Astrocyte (in vitro differentiated cells and primary cell): ENCODE results near the gene NFATC1. TPM values are rescaled to one million over a fixed set of nuclear protein-coding genes. Genes with fewer than 3 reads are reported as not detected.

Source experiments
- DNase-seq: peaks from one replicate; pipeline ENCODE4 v3.0.0-alpha.2; 2010; ENCODE audit warnings: low read depth
- FAIRE-seq: peaks from 2 replicates; lab custom pipeline; 2011; peaks lifted over from hg19 to GRCh38; lab: Jason Lieb, UNC
- H2AFZ ChIP-seq: 2 replicates; pipeline ENCODE4 v1.6.0; 2012; ENCODE audit warnings: low read depth, low read length, inconsistent platforms
- H3K27ac ChIP-seq: 2 replicates; pipeline ENCODE4 v1.5.1; 2011; ENCODE audit warnings: low read depth, low read length, inconsistent platforms
- H3K27me3 ChIP-seq: 2 replicates; pipeline ENCODE4 v1.6.0; 2011; ENCODE audit warnings: low read length, inconsistent platforms; ENCODE audit not compliant: insufficient read depth
- H3K36me3 ChIP-seq: 2 replicates; pipeline ENCODE4 v1.5.1; 2011; ENCODE audit warnings: low read length, inconsistent platforms; ENCODE audit not compliant: insufficient read depth
- H3K4me1 ChIP-seq: 2 replicates; pipeline ENCODE4 v1.5.1; 2011; ENCODE audit warnings: low read length, inconsistent platforms; ENCODE audit not compliant: insufficient read depth
- H3K4me2 ChIP-seq: 2 replicates; pipeline ENCODE4 v1.6.0; 2012; ENCODE audit warnings: low read length, inconsistent platforms
- H3K4me3 ChIP-seq: 2 replicates; pipeline ENCODE4 v1.5.1; 2011; ENCODE audit warnings: low read depth, mild to moderate bottlenecking, low read length, inconsistent platforms; ENCODE audit not compliant: insufficient read depth
- H3K79me2 ChIP-seq: 2 replicates; pipeline ENCODE4 v1.6.0; 2012; ENCODE audit warnings: mild to moderate bottlenecking, low read length, inconsistent platforms; ENCODE audit not compliant: insufficient read depth
- H3K9ac ChIP-seq: 2 replicates; pipeline ENCODE4 v1.6.0; 2012; ENCODE audit warnings: mild to moderate bottlenecking, low read length, inconsistent platforms
- H3K9me3 ChIP-seq: 2 replicates; pipeline ENCODE4 v1.5.1; 2012; ENCODE audit warnings: low read depth, mild to moderate bottlenecking, low read length, inconsistent platforms; ENCODE audit not compliant: insufficient read depth
- H4K20me1 ChIP-seq: 2 replicates; pipeline ENCODE4 v1.6.0; 2012; ENCODE audit warnings: low read length, inconsistent platforms; ENCODE audit not compliant: insufficient read depth
- H3K27ac Mint-ChIP-seq: one replicate; pipeline ENCODE4 v1.8.0; 2021; ENCODE audit warnings: mild to moderate bottlenecking, mixed read lengths; ENCODE audit not compliant: unreplicated experiment
- H3K27me3 Mint-ChIP-seq: one replicate; pipeline ENCODE4 v1.8.0; 2021; ENCODE audit warnings: low read depth, mixed read lengths; ENCODE audit not compliant: unreplicated experiment
- H3K36me3 Mint-ChIP-seq: one replicate; pipeline ENCODE4 v1.8.0; 2021; ENCODE audit warnings: low read depth, mixed read lengths; ENCODE audit not compliant: unreplicated experiment
- H3K4me1 Mint-ChIP-seq: one replicate; pipeline ENCODE4 v1.8.0; 2021; ENCODE audit warnings: low read depth, mixed read lengths; ENCODE audit not compliant: unreplicated experiment
- H3K4me3 Mint-ChIP-seq: one replicate; pipeline ENCODE4 v1.8.0; 2021; ENCODE audit warnings: mild to moderate bottlenecking, moderate library complexity, mixed read lengths; ENCODE audit not compliant: unreplicated experiment
- H3K9me3 Mint-ChIP-seq: one replicate; pipeline ENCODE4 v1.8.0; 2021; ENCODE audit warnings: mild to moderate bottlenecking, mixed read lengths; ENCODE audit not compliant: unreplicated experiment
- EZH2 ChIP-seq: IDR thresholded peaks from 2 replicates; pipeline ENCODE4 v1.6.1; 2012; ENCODE audit warnings: mild to moderate bottlenecking, low read length, inconsistent platforms; ENCODE audit not compliant: insufficient read depth
- total RNA-seq: library from RNA; stranded (reverse); gene quantifications from 2 replicates; pipeline ENCODE4 v1.2.1, GENCODE V29; 2021
- TF ChIP-seq, protein P1 (sequence below): IDR thresholded peaks from 2 replicates; pipeline ENCODE4 v1.5.1; 2011; ENCODE audit warnings: low read depth, mild to moderate bottlenecking, inconsistent platforms, low read length, moderate library complexity; ENCODE audit not compliant: insufficient read depth

NFATC1 gene
- total RNA-seq, 1 donor from 2014 or later = 11.0 TPM

DNA sequence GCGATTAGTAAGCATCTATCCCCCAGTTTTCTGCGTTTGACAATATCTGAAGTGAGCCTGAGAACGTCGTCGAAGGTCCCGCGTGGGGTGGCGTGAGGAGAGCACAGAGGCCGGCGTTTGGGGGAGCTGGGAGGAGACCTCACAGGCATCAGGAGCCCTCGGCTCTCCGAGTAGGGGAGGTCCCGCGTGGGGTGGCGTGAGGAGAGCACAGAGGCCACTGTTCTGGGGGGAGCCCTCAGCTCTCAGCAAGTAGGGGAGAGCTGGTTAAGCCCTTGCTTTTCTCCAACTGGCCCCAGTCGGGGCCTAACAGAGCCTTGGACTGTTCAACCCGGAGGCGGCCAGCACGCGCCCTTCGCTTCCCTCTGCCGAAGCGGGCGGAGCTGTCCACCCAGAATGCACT is 134.3 kb downstream of the NFATC1 start:
- Histone ChIP-seq H3K36me3 (no peaks in the 10 kb centered on the region), H3K9me3 (no peaks in the 10 kb centered on the region), H3K4me3 (no peak overlapping the region), H3K27ac (no peak overlapping the region), H2AFZ (no peak overlapping the region), H4K20me1 (no peaks in the 10 kb centered on the region), H3K4me1 (peaks cover 3% of the 10 kb centered on the region), H3K4me2 (no peak overlapping the region), H3K9ac (no peak overlapping the region), H3K79me2 (no peaks in the 10 kb centered on the region), H3K27me3 (peaks cover 60% of the 10 kb centered on the region)
- no peaks in the 10 kb centered on the region for H3K4me1 Mint-ChIP-seq
- no peak for DNase-seq
- no peak for TF ChIP-seq EZH2
- TF ChIP-seq, protein P1, sequence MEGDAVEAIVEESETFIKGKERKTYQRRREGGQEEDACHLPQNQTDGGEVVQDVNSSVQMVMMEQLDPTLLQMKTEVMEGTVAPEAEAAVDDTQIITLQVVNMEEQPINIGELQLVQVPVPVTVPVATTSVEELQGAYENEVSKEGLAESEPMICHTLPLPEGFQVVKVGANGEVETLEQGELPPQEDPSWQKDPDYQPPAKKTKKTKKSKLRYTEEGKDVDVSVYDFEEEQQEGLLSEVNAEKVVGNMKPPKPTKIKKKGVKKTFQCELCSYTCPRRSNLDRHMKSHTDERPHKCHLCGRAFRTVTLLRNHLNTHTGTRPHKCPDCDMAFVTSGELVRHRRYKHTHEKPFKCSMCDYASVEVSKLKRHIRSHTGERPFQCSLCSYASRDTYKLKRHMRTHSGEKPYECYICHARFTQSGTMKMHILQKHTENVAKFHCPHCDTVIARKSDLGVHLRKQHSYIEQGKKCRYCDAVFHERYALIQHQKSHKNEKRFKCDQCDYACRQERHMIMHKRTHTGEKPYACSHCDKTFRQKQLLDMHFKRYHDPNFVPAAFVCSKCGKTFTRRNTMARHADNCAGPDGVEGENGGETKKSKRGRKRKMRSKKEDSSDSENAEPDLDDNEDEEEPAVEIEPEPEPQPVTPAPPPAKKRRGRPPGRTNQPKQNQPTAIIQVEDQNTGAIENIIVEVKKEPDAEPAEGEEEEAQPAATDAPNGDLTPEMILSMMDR = no peak
- H3K27me3 Mint-ChIP-seq = peaks cover 50% of the 10 kb centered on the region
- no peak overlapping the region for H3K27ac Mint-ChIP-seq
- FAIRE-seq = no peak
- peaks cover 2% of the 10 kb centered on the region for H3K9me3 Mint-ChIP-seq
- peaks cover 2% of the 10 kb centered on the region for H3K36me3 Mint-ChIP-seq
- no peak overlapping the region for H3K4me3 Mint-ChIP-seq

DNA sequence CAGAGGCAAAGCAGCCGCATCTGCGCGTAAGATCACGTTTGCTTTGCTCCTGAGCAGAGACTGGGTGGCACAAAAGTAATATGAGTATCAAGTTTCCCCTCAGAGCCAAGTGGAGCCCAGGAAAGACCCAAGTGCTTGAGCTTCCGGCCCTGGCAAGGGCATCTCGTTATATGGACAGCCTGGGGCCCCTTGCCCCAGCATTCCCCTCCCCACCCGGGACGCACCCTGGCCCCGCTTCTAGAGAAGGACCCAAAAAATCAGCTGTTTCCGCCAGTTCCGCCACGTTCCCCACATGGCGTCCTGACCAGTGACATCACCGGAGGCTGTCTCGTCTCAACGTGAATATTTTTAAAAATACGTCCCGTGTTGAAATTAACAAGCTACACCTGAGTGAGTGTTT is 135.1 kb downstream of the NFATC1 start:
- Histone ChIP-seq H3K4me3 (no peak overlapping the region), H2AFZ (no peak overlapping the region), H3K27me3 (peaks cover 62% of the 10 kb centered on the region), H3K9ac (no peak overlapping the region), H4K20me1 (no peaks in the 10 kb centered on the region), H3K4me2 (no peak overlapping the region), H3K36me3 (no peaks in the 10 kb centered on the region), H3K27ac (no peak overlapping the region), H3K79me2 (no peaks in the 10 kb centered on the region), H3K9me3 (no peaks in the 10 kb centered on the region), H3K4me1 (peaks cover 3% of the 10 kb centered on the region)
- Mint-ChIP-seq H3K4me3 (no peak overlapping the region), H3K27ac (no peak overlapping the region), H3K27me3 (peaks cover 53% of the 10 kb centered on the region), H3K9me3 (peaks cover 2% of the 10 kb centered on the region), H3K36me3 (peaks cover 2% of the 10 kb centered on the region), H3K4me1 (no peaks in the 10 kb centered on the region)
- DNase-seq (no peak), FAIRE-seq (no peak)
- TF ChIP-seq, protein P1 = no peak
- no peak for TF ChIP-seq EZH2

DNA sequence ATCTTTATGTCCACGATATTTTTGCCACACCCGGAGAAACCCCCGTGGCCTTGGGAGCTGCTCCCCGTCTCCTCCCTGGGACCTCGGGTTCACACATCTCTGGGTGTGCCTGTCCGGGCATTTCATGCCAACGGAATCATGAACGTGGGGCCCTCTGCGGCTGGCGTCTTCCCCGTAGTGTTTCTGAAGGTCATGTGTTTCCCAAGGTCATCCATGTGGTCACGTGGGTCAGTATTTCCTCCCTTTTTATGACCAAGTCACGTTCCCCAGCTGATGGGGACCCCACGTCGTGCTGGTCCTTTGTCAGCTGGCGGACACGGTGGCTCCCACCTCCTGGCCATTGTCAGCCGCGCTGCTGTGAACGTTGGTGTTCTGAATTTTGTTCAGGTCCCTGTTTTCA is 135.7 kb downstream of the NFATC1 start:
- no peak overlapping the region for H3K27ac Mint-ChIP-seq
- H3K4me2 ChIP-seq = no peak overlapping the region
- no peaks in the 10 kb centered on the region for H3K4me1 Mint-ChIP-seq
- no peak overlapping the region for H3K27ac ChIP-seq
- no peak overlapping the region for H3K9ac ChIP-seq
- no peak overlapping the region for H3K4me3 Mint-ChIP-seq
- peaks cover 2% of the 10 kb centered on the region for H3K36me3 Mint-ChIP-seq
- H3K79me2 ChIP-seq = no peaks in the 10 kb centered on the region
- no peak overlapping the region for H3K4me3 ChIP-seq
- peaks cover 2% of the 10 kb centered on the region for H3K9me3 Mint-ChIP-seq
- no peaks in the 10 kb centered on the region for H3K36me3 ChIP-seq
- H3K9me3 ChIP-seq = no peaks in the 10 kb centered on the region
- peaks cover 67% of the 10 kb centered on the region for H3K27me3 ChIP-seq
- TF ChIP-seq, protein P1 = no peak
- no peak for TF ChIP-seq EZH2
- DNase-seq (no peak), FAIRE-seq (no peak)
- H3K27me3 Mint-ChIP-seq = peaks cover 53% of the 10 kb centered on the region
- H2AFZ ChIP-seq = no peak overlapping the region
- peaks cover 1% of the 10 kb centered on the region for H3K4me1 ChIP-seq
- H4K20me1 ChIP-seq = no peaks in the 10 kb centered on the region
